Stimulated activated CD4-positive, alpha-beta T cell treated with anti-CD3 and anti-CD28 coated beads, Interleukin-4, amount 100 ng/mL, for 4 hours (primary cell): ENCODE results near the gene ADGRG3.
A peak's percentile ranks its signal among the peaks of the same experiment; 100 is the strongest.

Experiments
- DNase-seq, 2 experiments: peaks; one replicate each; pipeline ENCODE4 v3.0.0-alpha.2; 2020

ADGRG3 gene

GRCh38 chr16:57646388-57647039, 21.6 kb upstream of the ADGRG3 start:
- DNase-seq, result no peak

- no peak for DNase-seq
Observed at GRCh38 chr16:57647136-57647875, 20.8 kb upstream of the ADGRG3 start.

DNA sequence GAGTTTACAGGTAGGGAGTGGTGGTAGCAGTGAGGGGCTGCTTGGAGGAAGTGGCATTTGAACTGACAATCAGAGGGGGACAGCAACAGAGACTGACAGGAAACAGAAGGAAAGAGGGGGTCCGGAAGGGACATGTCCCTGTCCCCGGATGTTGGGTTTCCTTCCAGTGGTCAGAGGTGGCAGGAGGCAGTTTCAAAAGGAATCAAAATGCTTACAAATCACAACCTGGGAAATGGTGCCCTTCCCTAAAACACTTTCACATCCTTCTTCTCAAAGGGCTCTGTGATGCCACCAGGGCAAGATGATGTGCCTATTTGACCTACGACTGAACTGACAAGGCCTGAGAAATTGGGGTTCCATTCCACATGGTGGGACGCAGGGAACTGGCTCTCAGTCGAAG, 20.0 kb upstream of the ADGRG3 start:
- no peak for DNase-seq

DNA sequence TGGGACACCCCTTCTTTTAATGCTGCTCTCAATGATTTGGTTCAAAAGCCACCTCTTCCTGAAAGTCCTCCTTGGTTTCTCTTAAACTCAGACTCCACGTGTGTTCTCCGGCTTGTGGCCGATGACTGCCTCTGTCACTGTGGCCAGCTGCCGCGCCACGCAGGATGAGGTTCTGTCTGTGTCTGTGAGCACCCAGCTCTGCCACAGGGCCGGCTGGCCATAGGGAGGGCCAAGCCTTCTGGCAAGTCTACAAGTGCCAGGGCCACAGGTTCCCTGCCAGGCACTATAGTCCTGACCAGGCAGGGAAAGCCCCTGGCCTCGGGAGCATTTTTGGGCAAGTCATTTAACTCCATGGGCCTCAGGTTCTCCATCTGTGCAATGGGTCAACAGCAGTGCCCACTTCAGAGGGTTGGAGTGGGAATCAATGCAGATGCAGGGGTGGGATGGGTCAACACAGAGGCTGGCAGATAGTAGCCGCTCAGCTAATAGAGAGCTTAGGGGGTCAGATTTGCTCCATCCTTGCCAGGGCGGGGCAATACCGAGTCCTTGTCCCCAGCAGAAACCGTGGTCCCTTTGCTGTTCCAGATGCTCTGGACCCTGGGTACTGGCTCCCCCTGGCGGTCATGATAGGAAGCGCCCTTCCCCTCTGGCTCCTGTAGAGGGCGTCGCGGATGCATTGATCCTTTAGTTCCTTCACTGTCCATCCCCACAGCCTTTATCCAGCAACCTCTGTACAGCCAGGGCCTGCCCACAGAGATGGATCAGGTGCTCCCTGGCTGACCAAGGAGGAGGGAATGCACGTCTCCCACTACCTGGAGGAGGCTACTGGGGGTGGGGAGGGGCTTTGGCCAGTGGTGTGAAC, 19.3 kb upstream of the ADGRG3 start:
- peak; percentile 69 to 80 for DNase-seq

GRCh38 chr16:57649443-57649751, 18.7 kb upstream of the ADGRG3 start:
- no peak for DNase-seq

DNA sequence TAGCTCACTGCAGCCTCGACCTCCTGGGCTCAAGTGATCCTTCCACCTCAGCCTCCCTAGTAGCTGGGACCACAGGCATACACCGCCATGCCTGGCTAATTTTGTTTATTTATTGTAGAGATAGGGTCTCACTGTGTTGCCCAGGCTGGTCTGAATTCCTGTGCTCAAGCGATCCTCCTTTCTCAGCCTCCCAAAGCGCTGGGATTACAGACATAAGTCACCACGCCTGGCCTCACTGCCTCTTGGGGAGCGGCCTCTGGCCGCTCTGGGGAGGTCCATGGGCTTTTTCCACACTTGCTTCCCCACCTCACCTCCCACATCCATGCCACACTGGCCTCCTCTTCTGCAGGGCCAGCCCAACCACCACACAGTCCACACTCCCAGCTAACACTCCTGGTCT, 18.3 kb upstream of the ADGRG3 start:
- DNase-seq, result no peak

DNA sequence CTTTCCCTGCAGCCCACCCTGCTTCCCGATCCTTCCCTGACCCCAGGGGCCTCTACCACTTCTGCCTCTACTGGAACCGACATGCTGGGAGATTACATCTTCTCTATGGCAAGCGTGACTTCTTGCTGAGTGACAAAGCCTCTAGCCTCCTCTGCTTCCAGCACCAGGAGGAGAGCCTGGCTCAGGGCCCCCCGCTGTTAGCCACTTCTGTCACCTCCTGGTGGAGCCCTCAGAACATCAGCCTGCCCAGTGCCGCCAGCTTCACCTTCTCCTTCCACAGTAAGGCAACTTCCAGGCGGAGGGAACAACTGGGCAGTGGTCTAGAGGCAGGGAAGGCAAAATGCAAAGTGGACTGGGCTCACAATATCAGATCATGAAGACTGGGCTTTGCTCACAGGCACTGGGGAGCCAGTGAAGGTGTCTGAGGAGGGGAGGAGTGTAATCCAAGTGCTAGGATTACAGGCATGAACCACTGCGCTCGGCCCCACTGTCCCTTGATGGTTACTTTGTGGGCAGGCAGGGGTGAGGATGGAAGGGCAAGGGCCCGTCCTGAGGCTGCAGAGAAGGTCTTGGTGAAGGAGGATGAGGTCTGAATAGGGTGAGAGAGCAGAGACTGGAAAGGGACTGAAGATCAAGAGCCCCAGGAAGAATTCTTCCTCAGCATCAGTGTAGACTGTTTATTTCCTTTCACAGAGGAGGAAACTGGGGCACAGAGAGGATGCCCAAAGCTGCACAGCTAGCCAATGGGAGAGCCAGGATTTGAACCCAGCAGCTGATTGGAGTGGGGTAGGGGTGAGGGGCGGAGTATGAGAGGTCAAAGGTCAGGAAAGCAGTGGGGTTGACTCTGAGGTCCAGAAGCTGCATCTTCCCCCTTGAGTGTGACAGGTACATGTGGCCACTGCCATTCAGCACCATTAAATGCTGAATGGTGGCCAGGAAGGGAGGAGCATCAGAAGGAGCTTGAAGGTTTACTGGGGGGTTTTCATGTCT, 16.5 kb upstream of the ADGRG3 start:
- DNase-seq, result no peak

DNA sequence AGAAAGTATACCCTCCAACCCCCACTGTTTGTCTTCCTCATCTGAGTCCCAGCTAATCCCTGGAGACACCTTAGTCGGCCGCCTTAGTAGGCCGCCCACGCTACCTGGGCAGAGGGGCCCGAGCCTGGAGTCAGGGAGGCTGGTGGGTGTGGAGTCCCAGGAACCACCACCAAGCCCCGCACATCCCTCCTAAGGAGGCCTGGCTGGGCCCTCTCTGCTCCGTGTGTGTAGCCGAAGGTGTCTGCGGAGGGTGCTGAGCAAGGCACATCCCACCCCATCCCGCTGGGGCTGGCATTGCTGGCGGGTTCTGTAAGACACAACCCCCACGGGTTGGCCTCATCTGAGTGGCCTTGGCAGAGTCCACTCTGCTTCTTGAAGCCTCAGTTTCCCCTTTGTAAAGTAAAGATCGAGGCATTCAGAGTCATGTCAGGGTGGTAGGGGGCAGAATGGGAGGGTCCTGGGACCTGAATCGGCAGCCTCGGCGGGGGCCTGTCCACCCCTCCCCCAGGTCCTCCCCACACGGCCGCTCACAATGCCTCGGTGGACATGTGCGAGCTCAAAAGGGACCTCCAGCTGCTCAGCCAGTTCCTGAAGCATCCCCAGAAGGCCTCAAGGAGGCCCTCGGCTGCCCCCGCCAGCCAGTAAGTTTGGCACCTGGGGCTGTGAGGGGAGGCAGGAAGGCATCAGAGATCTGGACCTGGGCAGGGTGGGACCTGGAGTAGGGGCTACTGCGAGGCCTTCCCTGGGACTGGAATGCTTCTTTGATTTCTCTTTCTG, 15.2 kb upstream of the ADGRG3 start:
- DNase-seq, result no peak

DNA sequence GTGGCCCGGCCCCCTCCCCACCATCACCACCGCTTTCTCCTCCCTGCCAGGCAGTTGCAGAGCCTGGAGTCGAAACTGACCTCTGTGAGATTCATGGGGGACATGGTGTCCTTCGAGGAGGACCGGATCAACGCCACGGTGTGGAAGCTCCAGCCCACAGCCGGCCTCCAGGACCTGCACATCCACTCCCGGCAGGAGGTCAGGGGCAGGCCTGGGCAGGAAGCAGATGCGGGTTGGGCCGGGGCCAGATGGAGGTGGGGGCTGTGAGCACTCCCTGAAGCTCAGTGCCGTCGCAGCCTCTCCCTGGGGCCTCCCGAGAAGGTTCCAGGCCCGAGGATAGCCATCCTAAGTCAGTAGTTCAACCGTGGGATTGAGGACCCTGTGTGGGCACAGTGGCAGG, 14.2 kb upstream of the ADGRG3 start:
- no peak for DNase-seq

DNA sequence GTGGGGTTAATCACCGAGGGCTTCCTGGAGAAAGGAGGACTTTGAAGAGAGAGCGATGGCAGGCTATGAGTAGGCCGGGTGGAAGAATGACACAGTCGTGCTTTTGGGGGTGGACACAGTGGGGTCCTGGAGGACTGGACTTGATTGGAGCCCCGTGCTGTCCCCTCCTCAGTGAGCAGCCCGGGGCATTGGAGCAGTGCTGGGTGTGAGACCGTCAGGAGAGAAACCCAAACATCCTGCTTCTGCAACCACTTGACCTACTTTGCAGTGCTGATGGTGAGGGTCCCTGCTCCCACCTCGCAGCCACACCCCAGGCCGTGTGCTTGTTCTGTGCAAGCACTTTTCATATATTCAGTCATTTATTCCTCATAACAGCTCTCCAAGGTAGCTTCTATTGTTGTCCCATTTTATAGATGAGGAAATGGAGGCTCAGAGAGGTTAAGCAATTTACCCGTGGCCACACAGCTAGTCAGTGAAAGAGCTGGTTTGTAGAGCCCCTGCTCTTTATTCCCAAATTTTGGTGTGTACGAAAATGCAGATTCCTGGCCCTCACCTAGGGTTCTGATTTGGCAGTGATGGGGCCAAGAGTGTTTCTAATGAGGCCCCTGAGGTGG, 11.7 kb upstream of the ADGRG3 start:
- DNase-seq, result no peak

DNA sequence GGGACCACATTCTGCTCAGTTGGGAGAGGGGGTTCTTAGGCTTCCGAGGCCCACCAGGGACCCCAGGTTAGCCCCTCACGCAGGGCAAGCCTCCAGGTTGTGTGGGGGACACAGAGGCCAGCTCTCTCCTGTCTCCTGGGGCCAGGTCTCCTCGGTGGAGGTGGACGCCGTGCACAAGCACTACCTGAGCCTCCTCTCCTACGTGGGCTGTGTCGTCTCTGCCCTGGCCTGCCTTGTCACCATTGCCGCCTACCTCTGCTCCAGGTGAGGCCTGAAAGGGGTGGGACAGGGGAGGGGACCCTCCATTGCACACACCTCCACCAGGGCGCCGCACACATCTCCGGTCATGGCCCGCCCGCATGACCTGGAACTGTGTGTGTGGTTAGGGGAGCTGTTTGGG, 10.9 kb upstream of the ADGRG3 start:
- DNase-seq, result no peak

DNA sequence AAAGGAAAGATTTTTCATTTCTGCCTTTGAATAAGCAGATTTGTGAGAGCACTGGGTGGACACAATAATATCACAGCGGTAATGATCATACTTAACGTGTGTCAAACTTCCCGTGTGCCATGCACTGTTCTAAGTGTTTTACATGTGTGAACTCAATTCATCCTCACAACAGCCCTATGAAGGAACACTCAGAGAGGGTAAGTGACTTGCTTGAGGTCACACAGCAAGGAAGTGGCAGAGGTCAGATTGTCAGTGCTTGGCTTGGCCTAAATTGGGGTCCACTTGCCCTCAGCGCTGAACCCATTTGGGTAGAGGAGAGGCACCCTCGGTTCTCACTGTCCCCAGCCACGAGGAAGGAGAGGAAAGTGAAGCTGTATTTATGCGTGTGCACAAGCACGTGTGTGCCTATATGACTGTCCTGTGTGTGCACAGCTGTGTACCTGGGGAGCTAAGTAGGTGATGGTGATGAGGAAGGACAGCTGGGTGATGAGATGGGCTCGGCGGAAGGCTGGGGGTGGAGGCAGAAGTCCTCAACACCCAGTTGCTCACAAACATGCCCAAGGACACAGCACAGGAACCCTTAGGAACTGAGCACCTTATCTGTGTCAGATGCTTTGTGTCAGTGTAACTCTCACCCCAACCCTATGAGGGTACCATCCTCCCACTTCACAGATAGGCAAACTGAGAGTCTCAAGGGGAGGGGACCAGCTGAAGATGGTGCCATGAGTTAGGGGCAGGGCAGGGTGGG, 9.8 kb upstream of the ADGRG3 start:
- DNase-seq, result no peak

DNA sequence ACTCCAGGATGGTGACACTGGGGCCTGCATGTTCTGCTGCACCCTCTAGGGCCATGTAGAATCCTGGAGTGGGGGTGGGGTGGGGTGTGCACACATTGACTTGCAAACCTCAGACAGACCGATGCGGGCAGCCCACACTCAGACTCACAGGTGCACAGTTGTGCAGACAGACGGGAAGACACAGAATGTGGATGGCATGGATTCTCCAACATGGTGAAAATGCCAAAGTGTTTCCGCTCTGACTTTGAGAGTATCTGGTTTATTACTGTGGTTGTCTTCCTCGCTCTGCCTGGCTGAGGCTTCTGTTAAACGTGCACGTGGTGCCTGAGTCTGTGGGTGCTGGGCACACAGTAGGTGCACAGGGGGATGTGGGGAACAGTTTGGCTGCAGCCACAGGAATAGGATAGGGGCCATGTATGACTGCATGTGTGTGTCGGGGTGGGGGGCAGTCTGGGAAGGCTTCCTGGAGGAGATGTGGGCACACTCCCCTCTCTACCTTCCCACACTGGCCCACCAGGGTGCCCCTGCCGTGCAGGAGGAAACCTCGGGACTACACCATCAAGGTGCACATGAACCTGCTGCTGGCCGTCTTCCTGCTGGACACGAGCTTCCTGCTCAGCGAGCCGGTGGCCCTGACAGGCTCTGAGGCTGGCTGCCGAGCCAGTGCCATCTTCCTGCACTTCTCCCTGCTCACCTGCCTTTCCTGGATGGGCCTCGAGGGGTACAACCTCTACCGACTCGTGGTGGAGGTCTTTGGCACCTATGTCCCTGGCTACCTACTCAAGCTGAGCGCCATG, 9.0 kb upstream of the ADGRG3 start:
- no peak for DNase-seq

- no peak for DNase-seq
Observed at GRCh38 chr16:57660715-57661463, 7.2 kb upstream of the ADGRG3 start.

DNA sequence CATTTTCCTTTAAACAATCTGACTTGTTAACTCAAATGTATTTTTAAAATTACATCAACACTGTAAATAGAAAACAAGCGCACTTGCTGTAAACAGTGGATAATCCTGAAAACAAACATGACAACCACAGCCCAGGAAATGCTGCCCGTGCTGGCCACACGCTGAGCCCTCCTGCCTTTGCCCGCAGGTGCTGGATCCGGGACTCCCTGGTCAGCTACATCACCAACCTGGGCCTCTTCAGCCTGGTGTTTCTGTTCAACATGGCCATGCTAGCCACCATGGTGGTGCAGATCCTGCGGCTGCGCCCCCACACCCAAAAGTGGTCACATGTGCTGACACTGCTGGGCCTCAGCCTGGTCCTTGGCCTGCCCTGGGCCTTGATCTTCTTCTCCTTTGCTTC, 6.6 kb upstream of the ADGRG3 start:
- no peak for DNase-seq

DNA sequence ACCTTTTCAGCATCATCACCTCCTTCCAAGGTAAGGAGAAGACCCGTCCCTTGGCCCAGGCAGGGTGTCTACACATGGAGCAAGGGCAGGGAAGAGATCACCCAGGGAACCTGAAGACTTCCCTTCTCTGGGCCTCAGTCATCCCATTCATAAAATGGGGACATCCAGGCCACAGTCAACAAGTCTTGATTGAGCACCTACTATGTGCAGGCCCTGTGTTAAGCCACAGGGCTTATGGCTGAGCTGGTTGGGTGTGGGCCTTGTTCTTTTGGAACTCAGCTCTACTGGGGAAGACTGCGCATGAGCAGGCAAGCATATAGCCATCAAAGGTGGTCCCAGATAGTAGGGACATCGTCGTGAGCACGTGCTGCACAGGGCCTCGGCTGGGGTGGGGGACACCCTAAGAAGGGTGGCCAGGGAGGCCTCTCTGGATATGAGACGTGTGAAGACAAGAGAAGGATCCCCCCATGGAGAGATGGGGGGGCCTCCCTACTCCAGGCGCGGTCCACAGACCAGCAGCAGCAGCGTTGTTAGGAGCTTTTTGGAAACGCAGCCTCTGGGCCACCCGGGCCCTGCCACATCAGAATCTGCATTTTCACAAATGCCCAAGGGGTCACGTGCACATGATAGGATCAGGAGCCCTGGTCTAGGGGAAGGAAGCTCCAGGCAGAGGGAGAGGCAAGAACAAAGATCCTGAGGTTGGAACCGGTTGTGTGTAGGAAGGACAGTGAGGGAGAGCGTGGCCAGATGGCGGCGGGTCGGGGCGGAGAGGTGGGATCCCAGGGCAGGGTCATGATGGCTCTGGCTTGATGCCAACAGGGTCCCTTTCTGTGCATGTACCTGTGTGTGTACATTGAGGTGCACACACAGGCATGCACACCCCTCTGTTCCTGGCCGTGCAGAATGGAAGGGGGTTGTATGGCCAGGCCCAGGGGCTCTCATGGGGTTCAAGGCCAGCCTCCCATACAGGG, 5.9 kb upstream of the ADGRG3 start:
- no peak for DNase-seq

- no peak for DNase-seq
Observed at GRCh38 chr16:57663436-57663835, 4.7 kb upstream of the ADGRG3 start.
